ENCODE results near the gene PAK1.
"Not testable (repeated sequence)": the region's sequence is repeated elsewhere in the genome, so short reads cannot be mapped to it uniquely, and the experiment has no call there.

Gene PAK1

DNA sequence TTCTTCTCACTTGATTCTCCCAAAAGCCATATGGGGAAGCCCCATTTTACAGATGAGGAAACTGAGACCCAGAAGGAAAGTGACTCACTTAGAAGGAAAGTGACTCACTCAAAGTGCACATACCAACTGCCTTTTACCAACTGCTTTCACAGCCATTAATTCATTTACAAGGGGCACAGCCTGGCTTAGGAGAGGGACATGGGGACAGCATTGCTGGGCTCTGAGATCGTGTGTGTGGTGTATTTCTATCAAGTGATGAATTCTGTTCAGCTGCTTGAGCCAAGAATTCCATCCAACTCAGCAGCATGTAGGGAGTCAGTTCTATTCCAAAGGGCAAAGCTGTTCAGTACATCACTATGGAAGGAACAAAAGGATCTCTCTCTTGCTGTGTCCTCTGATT is 23.5 kb upstream of the PAK1 start:
- H3K36me3 ChIP-seq = no peaks in the 10 kb centered on the region
- no peaks in the 10 kb centered on the region for H3K27me3 ChIP-seq
- H3K27ac ChIP-seq = no peak overlapping the region
- TF ChIP-seq, protein P1, sequence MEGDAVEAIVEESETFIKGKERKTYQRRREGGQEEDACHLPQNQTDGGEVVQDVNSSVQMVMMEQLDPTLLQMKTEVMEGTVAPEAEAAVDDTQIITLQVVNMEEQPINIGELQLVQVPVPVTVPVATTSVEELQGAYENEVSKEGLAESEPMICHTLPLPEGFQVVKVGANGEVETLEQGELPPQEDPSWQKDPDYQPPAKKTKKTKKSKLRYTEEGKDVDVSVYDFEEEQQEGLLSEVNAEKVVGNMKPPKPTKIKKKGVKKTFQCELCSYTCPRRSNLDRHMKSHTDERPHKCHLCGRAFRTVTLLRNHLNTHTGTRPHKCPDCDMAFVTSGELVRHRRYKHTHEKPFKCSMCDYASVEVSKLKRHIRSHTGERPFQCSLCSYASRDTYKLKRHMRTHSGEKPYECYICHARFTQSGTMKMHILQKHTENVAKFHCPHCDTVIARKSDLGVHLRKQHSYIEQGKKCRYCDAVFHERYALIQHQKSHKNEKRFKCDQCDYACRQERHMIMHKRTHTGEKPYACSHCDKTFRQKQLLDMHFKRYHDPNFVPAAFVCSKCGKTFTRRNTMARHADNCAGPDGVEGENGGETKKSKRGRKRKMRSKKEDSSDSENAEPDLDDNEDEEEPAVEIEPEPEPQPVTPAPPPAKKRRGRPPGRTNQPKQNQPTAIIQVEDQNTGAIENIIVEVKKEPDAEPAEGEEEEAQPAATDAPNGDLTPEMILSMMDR (IDR thresholded peaks at IDR 0.05) = no peak
- H3K4me3 ChIP-seq = no peak overlapping the region
- no peaks in the 10 kb centered on the region for H3K9me3 ChIP-seq
- intact Hi-C loops (cut with DNase I; ENCODE audit: low total_unique reads) = no loop called here
- no peaks in the 10 kb centered on the region for H3K4me1 ChIP-seq
- no peak for DNase-seq

DNA sequence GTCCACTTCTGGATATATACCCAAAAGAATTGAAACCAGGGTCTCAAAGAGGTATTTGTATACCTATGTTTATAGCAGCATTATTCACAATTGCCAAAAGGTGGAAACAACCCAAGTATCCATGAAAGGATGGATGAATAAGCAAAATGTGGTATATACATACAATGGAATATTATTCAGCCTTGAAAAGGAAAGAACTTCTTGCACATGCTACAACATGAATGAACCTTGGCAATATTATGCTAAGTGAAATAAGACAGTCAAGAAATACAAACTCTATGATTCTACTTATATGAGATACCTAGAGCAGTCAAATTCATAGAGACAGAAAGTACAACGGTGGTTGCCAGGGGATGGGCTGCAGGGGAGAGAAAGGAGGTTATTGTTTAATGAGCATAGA is 21.6 kb upstream of the PAK1 start:
- no peaks in the 10 kb centered on the region for H3K36me3 ChIP-seq
- no peak overlapping the region for H3K4me3 ChIP-seq
- TF ChIP-seq, protein P1 (IDR thresholded peaks at IDR 0.05) = no peak
- no peaks in the 10 kb centered on the region for H3K27me3 ChIP-seq
- intact Hi-C loops (cut with DNase I; ENCODE audit: low total_unique reads) = no loop called here
- no peaks in the 10 kb centered on the region for H3K9me3 ChIP-seq
- DNase-seq = no peak
- no peak overlapping the region for H3K27ac ChIP-seq
- no peaks in the 10 kb centered on the region for H3K4me1 ChIP-seq

DNA sequence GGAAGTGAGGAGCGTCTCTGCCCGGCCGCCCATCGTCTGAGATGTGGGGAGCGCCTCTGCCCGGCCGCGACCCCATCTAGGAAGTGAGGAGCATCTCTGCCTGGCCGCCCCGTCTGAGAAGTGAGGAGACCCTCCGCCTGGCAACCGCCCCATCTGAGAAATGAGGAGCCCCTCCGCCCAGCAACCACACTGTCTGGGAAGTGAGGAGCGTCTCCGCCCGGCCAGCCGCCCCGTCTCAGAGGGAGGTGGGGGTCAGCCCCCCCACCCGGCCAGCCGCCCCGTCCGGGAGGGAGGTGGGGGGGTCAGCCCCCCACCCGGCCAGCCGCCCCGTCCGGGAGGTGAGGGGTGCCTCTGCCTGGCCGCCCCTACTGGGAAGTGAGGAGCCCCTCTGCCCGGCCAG is 16.1 kb upstream of the PAK1 start:
- intact Hi-C loops (cut with DNase I; ENCODE audit: low total_unique reads); H3K4me3 ChIP-seq; H3K4me1 ChIP-seq; DNase-seq; H3K36me3 ChIP-seq; H3K27me3 ChIP-seq; H3K9me3 ChIP-seq; H3K27ac ChIP-seq: not testable (repeated sequence)

DNA sequence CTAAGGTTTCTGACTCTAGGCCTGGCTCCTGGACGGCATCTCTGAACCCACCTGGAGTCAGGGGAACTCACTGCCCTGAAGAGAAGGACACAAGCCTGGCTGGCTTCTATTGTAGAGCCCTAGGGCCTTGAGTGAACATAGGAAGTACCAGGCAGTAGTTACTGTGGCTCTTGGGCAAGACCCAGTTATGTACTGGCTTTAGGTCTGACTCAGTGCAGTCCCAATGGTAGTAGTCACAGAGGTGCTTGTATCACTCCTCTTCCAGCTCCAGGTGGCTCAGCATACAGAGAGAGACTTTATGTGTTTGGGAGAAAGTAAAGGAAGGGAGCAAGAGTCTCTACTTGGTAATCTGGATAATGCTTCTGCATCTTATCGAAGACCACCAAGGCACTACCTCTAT is 13.9 kb upstream of the PAK1 start:
- H3K27me3 ChIP-seq = no peaks in the 10 kb centered on the region
- DNase-seq = no peak
- H3K36me3 ChIP-seq = no peaks in the 10 kb centered on the region
- H3K4me1 ChIP-seq = no peaks in the 10 kb centered on the region
- TF ChIP-seq, protein P1 (IDR thresholded peaks at IDR 0.05) = no peak
- intact Hi-C loops (cut with DNase I; ENCODE audit: low total_unique reads) = no loop called here
- no peak overlapping the region for H3K4me3 ChIP-seq
- no peak overlapping the region for H3K27ac ChIP-seq
- H3K9me3 ChIP-seq = no peaks in the 10 kb centered on the region

DNA sequence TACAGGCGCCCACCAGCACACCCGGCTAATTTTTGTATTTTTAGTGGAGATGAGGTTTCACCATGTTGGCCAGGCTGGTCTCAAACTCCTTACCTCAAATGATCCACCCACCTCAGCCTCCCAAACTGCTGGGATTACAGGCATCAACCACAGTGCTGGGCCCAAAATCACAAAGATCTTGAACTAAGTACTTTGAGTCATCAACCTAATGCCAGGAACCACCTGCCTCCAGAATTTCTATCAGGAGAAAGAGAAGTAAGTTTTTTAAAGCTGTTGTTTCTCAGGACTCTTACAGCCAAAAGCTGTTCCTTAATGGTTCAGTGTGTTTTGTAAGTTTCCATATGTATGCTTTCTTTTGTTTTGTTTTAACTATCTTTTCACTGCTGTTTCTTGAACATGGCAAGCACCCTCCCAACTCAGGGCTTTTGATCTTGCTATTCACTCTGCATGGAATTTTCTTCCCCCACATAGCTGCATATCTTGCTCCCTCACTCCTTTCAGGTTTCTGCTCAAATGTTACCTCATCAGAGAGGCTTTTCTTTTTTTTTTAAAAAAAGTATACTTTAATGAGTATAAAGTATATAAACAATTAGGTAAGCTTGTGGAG is 6.0 kb upstream of the PAK1 start:
- TF ChIP-seq, protein P1 (IDR thresholded peaks at IDR 0.05) = no peak
- intact Hi-C loops (cut with DNase I; ENCODE audit: low total_unique reads) = no loop called here
- no peak for DNase-seq
- no peak overlapping the region for H3K4me3 ChIP-seq
- H3K36me3 ChIP-seq = no peaks in the 10 kb centered on the region
- H3K9me3 ChIP-seq = no peaks in the 10 kb centered on the region
- no peaks in the 10 kb centered on the region for H3K4me1 ChIP-seq
- H3K27ac ChIP-seq = no peak overlapping the region
- no peaks in the 10 kb centered on the region for H3K27me3 ChIP-seq

DNA sequence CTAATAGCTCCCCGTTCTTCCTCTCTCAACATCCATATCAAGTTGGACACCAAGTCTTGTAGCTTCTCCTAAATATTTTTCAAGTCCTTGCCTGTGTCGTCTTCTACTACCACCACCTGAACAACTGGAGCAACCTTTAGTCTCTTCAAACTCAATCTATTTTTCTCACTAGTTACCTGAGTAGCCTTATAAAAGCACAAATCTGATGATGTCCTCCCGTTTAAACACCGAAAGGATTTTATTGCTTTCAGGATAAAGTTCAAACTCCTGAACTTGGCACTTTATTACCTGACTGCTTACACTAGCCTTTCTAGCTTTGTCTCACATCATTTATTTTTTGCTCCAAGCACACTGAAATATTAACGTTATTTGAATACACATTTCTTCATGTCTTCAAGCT is 1.3 kb upstream of the PAK1 start:
- peaks cover 0 to 20% (median 10%) of the 10 kb centered on the region in 4 donors for H3K4me1 ChIP-seq
- no peak for DNase-seq
- peaks cover 0 to 5% of the 10 kb centered on the region in 2 donors for H3K27me3 ChIP-seq
- TF ChIP-seq, protein P1 (IDR thresholded peaks at IDR 0.05) = no peak
- H3K9me3 ChIP-seq = no peaks in the 10 kb centered on the region
- intact Hi-C loops (cut with DNase I; ENCODE audit: low total_unique reads) = no loop called here
- H3K4me3 ChIP-seq = no peak overlapping the region
- H3K36me3 ChIP-seq = no peaks in the 10 kb centered on the region
- no peak overlapping the region for H3K27ac ChIP-seq
